T-helper 17 cell (primary cell): ENCODE measurements around the gene PCCA. TPM values are rescaled to one million over a fixed set of nuclear protein-coding genes. Genes with fewer than 3 reads are reported as not detected.

ENCODE experiments used
- ATAC-seq: fragments of 150-1000 bp; cut with Tn5 transposase; 2 replicates; pipeline ENCODE4 v1.10.0; 2021; ENCODE audit warnings: mild to moderate bottlenecking, moderate library complexity
- DNase-seq, 3 donors: peaks; one replicate each; pipeline versions ENCODE4 v3.0.0 to v3.0.0-alpha.2; 2020 to 2021
- H3K9me3 ChIP-seq: one replicate; pipeline ENCODE4 v1.7.0; 2013; ENCODE audit warnings: low read length, mild to moderate bottlenecking; ENCODE audit not compliant: control insufficient read depth, poor library complexity, severe bottlenecking
- H3K27ac Mint-ChIP-seq: one replicate; pipeline ENCODE4 v1.8.0; 2022; ENCODE audit warnings: mild to moderate bottlenecking, moderate library complexity, mixed read lengths
- H3K27me3 Mint-ChIP-seq: one replicate; pipeline ENCODE4 v1.8.0; 2022; ENCODE audit warnings: mixed read lengths
- H3K36me3 Mint-ChIP-seq: one replicate; pipeline ENCODE4 v1.8.0; 2022; ENCODE audit warnings: low read depth, mixed read lengths
- H3K4me1 Mint-ChIP-seq: one replicate; pipeline ENCODE4 v1.8.0; 2022; ENCODE audit warnings: mild to moderate bottlenecking, mixed read lengths
- H3K4me3 Mint-ChIP-seq: one replicate; pipeline ENCODE4 v1.8.0; 2022; ENCODE audit warnings: mild to moderate bottlenecking, moderate library complexity, mixed read lengths
- total RNA-seq, 4 donors: library from RNA in 2 of 4; stranded (reverse) in 2 of 4; gene quantifications; one replicate each; pipeline ENCODE4 v1.2.3 and lab custom pipeline; 2022 to 2026

The PCCA gene
- total RNA-seq, 2 donors from 2014 or later = 9.9 to 10.7 TPM

GRCh38 chr13:100396776-100397175, 307.9 kb downstream of the PCCA start:
- Mint-ChIP-seq H3K27ac (no peak overlapping the region), H3K27me3 (no peaks in the 10 kb centered on the region), H3K36me3 (no peaks in the 10 kb centered on the region), H3K4me3 (no peak overlapping the region), H3K4me1 (no peaks in the 10 kb centered on the region)
- no peak for DNase-seq
- no peak for ATAC-seq
- H3K9me3 ChIP-seq = no peaks in the 10 kb centered on the region

DNA sequence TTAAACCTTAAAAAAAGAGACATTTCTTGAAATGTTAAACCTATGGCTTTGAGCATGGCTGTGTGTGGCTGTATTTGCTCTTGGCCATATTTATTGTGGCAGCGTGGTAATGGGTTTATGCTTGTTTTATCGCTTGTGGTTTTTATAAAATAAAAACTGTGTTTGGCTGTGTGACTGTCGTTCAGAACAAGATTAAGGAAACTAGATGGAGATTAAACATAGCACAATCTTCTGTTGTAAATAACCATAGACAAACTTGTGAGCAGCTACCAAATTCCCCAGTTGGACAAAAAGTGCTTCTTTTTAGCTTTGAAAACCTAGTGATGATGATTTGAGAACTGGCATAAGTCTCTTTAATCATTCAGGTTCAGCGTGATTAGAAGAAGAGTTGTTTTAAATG, 308.7 kb downstream of the PCCA start:
- H3K4me3 Mint-ChIP-seq = no peak overlapping the region
- H3K9me3 ChIP-seq = no peaks in the 10 kb centered on the region
- no peaks in the 10 kb centered on the region for H3K27me3 Mint-ChIP-seq
- no peak overlapping the region for H3K27ac Mint-ChIP-seq
- H3K4me1 Mint-ChIP-seq = no peaks in the 10 kb centered on the region
- ATAC-seq (no peak), DNase-seq (no peak)
- peaks cover 1% of the 10 kb centered on the region for H3K36me3 Mint-ChIP-seq

- no peak overlapping the region for H3K27ac Mint-ChIP-seq
These were observed 309.5 kb downstream of the PCCA start for GRCh38 chr13:100398360-100398759.

GRCh38 chr13:100399455-100399854, 310.6 kb downstream of the PCCA start:
- Mint-ChIP-seq H3K27ac (no peak overlapping the region), H3K4me3 (no peak overlapping the region), H3K36me3 (peaks cover 6% of the 10 kb centered on the region), H3K4me1 (no peaks in the 10 kb centered on the region), H3K27me3 (no peaks in the 10 kb centered on the region)
- H3K9me3 ChIP-seq = no peaks in the 10 kb centered on the region
- no peak for DNase-seq
- no peak for ATAC-seq

More at GRCh38 chr13:100398360-100398759, 309.5 kb downstream of the PCCA start:
- no peaks in the 10 kb centered on the region for H3K9me3 ChIP-seq
- H3K27me3 Mint-ChIP-seq = no peaks in the 10 kb centered on the region
- DNase-seq (no peak), ATAC-seq (no peak)
- H3K36me3 Mint-ChIP-seq = peaks cover 6% of the 10 kb centered on the region
- H3K4me1 Mint-ChIP-seq = no peaks in the 10 kb centered on the region
- H3K4me3 Mint-ChIP-seq = no peak overlapping the region

- H3K27me3 Mint-ChIP-seq = no peaks in the 10 kb centered on the region
- H3K36me3 Mint-ChIP-seq = peaks cover 6% of the 10 kb centered on the region
- DNase-seq (no peak), ATAC-seq (no peak)
- no peaks in the 10 kb centered on the region for H3K4me1 Mint-ChIP-seq
- peaks cover 2% of the 10 kb centered on the region for H3K9me3 ChIP-seq
- H3K4me3 Mint-ChIP-seq = no peak overlapping the region
- no peak overlapping the region for H3K27ac Mint-ChIP-seq
These were observed 314.8 kb downstream of the PCCA start for GRCh38 chr13:100403675-100404074.

- ATAC-seq = no peak
These were observed 320.2 kb downstream of the PCCA start for GRCh38 chr13:100409132-100409531.

DNA sequence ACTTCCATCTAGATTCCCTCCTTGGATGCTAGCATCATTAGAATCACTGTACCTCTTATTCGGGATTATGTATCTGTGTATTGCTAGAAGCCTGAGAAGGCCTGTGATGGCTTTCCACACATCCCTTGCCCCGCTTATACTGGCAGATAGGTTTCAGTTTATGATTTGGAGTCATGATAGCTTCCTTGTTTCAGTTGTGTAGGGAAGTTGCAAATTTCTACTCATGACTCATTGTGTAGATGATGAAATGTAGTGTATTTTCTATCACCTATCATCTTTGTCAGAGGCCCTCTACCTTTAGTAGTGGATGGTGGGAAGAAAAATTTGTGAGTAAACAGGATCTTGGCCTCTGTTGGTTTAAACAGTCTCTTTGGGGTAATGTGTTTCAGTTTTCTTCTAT, 334.5 kb downstream of the PCCA start:
- DNase-seq (no peak), ATAC-seq (no peak)
- H3K36me3 Mint-ChIP-seq = no peaks in the 10 kb centered on the region
- H3K27ac Mint-ChIP-seq = no peak overlapping the region
- H3K27me3 Mint-ChIP-seq = no peaks in the 10 kb centered on the region
- no peaks in the 10 kb centered on the region for H3K4me1 Mint-ChIP-seq
- no peak overlapping the region for H3K4me3 Mint-ChIP-seq
- H3K9me3 ChIP-seq = no peaks in the 10 kb centered on the region

More at GRCh38 chr13:100409132-100409531, 320.2 kb downstream of the PCCA start:
- Mint-ChIP-seq H3K4me1 (no peaks in the 10 kb centered on the region), H3K36me3 (peaks cover 3% of the 10 kb centered on the region), H3K27ac (no peak overlapping the region), H3K27me3 (no peaks in the 10 kb centered on the region), H3K4me3 (no peak overlapping the region)
- H3K9me3 ChIP-seq = peaks cover 6% of the 10 kb centered on the region
- no peak for DNase-seq

GRCh38 chr13:100428986-100429385, 340.1 kb downstream of the PCCA start:
- Mint-ChIP-seq H3K4me1 (no peaks in the 10 kb centered on the region), H3K27me3 (no peaks in the 10 kb centered on the region), H3K36me3 (peaks cover 4% of the 10 kb centered on the region), H3K27ac (no peak overlapping the region), H3K4me3 (no peak overlapping the region)
- ATAC-seq = no peak
- H3K9me3 ChIP-seq = no peaks in the 10 kb centered on the region
- no peak for DNase-seq

DNA sequence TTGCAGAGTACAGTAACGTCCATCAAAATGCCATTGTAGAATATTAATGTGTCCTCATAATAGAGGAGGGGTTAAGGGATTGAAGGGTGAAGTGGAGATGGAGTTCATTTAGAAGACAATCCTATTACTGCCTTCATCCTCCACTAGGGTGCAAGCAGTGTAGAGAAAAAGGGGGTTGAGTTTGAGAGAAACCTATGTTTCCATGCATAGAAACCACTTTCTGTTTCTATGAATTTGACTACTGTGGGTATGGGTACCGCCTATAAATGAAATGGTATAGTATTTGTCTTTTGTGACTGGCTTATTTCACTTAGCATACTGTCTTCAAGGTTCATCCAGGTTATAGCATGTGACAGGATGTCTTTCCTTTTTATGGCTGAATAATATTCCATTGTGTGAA, 343.7 kb downstream of the PCCA start:
- no peaks in the 10 kb centered on the region for H3K9me3 ChIP-seq
- no peak for DNase-seq
- ATAC-seq = no peak
- Mint-ChIP-seq H3K27ac (no peak overlapping the region), H3K27me3 (no peaks in the 10 kb centered on the region), H3K4me1 (no peaks in the 10 kb centered on the region), H3K36me3 (peaks cover 7% of the 10 kb centered on the region), H3K4me3 (no peak overlapping the region)

GRCh38 chr13:100433475-100433874, 344.6 kb downstream of the PCCA start:
- no peak for ATAC-seq
- H3K9me3 ChIP-seq = no peaks in the 10 kb centered on the region
- H3K4me3 Mint-ChIP-seq = no peak overlapping the region
- H3K36me3 Mint-ChIP-seq = peaks cover 7% of the 10 kb centered on the region
- no peaks in the 10 kb centered on the region for H3K4me1 Mint-ChIP-seq
- DNase-seq = no peak
- no peaks in the 10 kb centered on the region for H3K27me3 Mint-ChIP-seq
- no peak overlapping the region for H3K27ac Mint-ChIP-seq

DNA sequence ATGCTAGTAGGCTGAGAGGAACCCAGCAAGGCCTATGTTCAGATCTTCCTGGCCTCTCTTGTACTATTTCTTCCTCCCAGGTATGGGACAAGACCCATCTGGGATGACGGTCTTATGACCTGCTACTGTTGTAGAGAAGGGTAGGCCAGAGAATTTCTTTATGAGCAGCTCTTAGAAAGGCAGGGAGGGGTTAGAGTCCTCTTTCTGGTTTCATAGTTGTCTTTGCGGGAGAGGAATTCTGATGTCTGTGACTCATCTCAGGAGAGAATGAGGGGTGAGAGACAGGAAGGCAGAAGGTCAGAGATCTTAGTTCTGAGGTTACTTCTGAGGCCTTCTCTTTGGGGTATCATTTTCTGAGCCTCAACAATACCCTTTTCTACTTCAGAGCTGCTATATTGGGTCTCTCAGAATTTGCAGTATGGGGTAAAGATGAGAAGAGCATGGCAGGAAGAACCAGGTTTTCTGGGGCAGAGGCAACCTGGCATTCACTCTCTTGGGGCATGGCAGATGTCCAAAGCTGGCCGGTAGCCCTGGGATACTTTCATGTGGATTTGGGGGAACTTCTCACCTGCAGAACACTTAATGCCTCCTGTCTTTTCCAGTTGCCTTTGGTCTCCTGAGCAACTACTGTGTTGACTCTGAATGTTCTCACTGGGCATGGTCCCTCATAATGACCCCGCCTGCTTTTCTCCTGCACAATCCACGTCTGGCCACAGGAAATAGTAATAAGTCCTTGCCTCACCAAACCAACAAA, 345.3 kb downstream of the PCCA start:
- DNase-seq (no peak), ATAC-seq (no peak)
- peaks cover 5% of the 10 kb centered on the region for H3K36me3 Mint-ChIP-seq
- no peak overlapping the region for H3K27ac Mint-ChIP-seq
- no peak overlapping the region for H3K4me3 Mint-ChIP-seq
- H3K9me3 ChIP-seq = no peaks in the 10 kb centered on the region
- no peaks in the 10 kb centered on the region for H3K27me3 Mint-ChIP-seq
- H3K4me1 Mint-ChIP-seq = no peaks in the 10 kb centered on the region

- H3K9me3 ChIP-seq = no peaks in the 10 kb centered on the region
- ATAC-seq (no peak), DNase-seq (no peak)
- no peaks in the 10 kb centered on the region for H3K4me1 Mint-ChIP-seq
- H3K4me3 Mint-ChIP-seq = no peak overlapping the region
- H3K36me3 Mint-ChIP-seq = peaks cover 4% of the 10 kb centered on the region
- no peak overlapping the region for H3K27ac Mint-ChIP-seq
- no peaks in the 10 kb centered on the region for H3K27me3 Mint-ChIP-seq
These were observed 347.2 kb downstream of the PCCA start for GRCh38 chr13:100436099-100436498.

DNA sequence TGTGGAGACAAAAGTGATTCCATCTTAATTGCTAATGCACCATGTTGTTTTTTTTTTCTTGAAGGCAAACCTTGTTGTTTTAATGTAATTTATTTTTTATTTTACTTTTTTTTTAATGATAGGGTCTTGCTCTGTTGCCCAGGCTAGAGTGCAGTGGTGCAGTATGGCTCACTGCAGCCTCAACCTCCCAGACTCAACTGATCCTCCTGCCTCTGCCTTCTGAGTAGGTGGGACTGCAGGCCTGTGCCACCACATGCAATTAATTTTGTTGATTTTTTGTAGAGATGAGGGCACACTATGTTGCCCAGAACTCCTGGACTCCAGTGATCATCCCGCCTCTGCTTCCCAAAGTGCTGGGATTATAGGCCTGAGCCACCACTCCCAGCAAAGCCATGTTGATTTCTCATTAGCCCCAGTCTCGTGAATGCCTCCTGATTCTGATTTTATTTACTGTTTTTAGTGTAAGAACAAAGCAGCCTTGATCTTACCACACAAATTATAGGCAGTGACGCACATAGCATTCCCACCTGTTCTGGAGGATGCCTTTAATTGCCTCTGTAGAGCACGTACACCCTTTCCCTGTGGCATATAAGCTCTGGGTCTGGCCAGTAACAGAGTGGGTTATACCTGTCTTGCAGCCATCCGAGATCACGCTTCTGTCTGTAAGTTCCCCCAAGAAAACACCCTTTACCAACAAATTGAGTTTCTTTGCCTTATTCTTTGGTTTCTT, 349.3 kb downstream of the PCCA start:
- no peak for ATAC-seq
- no peaks in the 10 kb centered on the region for H3K27me3 Mint-ChIP-seq

More for the DNA sequence above, 349.3 kb downstream of the PCCA start:
- no peak for DNase-seq
- no peaks in the 10 kb centered on the region for H3K9me3 ChIP-seq
- peaks cover 6% of the 10 kb centered on the region for H3K4me1 Mint-ChIP-seq
- H3K4me3 Mint-ChIP-seq = no peak overlapping the region
- H3K27ac Mint-ChIP-seq = no peak overlapping the region
- H3K36me3 Mint-ChIP-seq = peaks cover 5% of the 10 kb centered on the region
